ENCODE measurements around the gene CLASP2.
A peak's percentile ranks its signal among the peaks of the same experiment; 100 is the strongest.
"Not testable (repeated sequence)": the region's sequence is repeated elsewhere in the genome, so short reads cannot be mapped to it uniquely, and the experiment has no call there.

CLASP2 gene

DNA sequence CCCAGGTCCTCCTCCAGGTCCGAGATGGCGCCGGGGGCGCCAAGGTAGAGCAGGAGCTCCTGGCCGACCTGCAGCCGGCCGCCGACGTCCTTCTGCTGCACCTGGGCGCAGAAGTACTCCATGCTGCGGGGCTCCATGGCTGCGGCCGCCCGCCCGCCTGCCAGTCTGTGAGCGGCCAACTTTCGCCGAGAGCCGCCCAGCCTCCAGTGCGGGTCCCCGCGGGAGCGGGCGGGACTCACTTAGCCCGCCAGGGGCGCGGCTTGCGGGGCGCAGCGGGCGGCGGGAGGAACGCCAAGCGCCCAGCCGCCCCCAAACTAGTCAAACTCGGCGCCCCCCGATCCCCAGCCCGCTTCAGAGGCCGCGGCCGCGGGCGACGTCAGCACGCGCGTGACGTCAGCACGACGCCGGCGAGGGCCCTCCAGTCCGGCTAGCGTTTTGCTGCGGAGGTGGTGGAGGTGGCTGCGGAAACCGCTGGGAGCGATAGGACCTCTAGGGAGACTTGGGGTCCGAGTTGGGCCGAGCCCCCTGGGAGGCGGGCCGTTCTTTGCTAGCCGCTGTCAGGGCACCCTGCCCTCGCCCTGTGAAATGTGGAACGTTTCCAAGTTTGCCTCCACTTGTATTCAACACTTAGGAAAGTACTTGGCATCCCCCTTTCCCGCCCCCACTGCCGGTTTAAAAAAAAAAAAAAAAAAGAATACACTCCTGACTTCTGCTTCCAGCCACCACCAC is at the start of gene CLASP2:
Gene CLASP2, minus strand, starts transcription at position 389 of the 729 bp plus-strand sequence. Its CDS starts 252 bp downstream, at position 137.
- DNase-seq (ENCODE audit: low read depth in 2 of 2): peak; percentile 70 to 79

DNA sequence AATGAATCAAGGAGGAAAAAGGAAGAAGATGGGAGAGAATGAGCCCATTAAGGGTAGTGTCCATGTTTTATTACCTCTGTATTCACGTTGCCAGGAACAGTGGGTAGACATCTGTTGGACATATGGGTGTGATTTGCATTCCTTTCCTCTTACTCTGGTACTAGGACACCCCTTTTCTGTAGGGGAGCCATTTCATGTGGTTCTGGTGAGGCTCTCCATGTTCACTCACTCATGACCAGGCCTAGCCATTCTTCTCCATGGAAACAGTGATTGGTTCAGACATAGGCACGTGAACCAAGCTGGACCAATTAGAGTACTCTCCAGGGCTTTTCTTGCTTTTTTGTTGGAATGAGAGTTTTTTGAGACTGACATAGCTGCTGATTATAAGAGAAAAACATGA is 40.8 kb upstream of the CLASP2 start:
- no peak for DNase-seq (ENCODE audit: low read depth in 2 of 2)

GRCh38 chr3:33758281-33758680 is 40.2 kb upstream of the CLASP2 start:
- no peak for DNase-seq (ENCODE audit: low read depth in 2 of 2)

DNA sequence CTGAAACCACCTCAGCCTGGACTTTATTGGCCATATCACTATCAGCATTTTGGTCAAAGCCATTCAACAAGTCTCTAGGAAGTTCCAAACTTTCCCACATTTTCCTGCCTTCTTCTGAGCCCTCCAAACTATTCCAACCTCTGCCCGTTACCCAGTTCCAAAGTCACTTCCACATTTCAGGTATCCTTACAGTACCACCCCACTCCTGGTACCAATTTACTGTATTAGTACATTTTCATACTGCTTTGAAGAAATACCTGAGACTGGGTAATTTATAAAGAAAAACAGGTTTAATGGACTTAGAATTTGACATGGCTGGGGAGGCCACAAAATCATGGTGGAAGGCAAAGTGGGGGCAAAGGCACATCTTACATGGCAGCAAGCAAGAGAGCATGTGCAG is 36.3 kb upstream of the CLASP2 start:
- not testable (repeated sequence) for DNase-seq (ENCODE audit: low read depth in 2 of 2)

- no peak for DNase-seq (ENCODE audit: low read depth in 2 of 2)
These were observed 33.3 kb upstream of the CLASP2 start for GRCh38 chr3:33751336-33751735.

- no peak for DNase-seq (ENCODE audit: low read depth in 2 of 2)
These were observed 32.1 kb upstream of the CLASP2 start for GRCh38 chr3:33750211-33750548.

GRCh38 chr3:33749546-33750210 is 31.6 kb upstream of the CLASP2 start:
- no peak for DNase-seq (ENCODE audit: low read depth in 2 of 2)

GRCh38 chr3:33746416-33747116 is 28.5 kb upstream of the CLASP2 start:
- DNase-seq (ENCODE audit: low read depth in 2 of 2): no peak

GRCh38 chr3:33737146-33737545 is 19.1 kb upstream of the CLASP2 start:
- no peak for DNase-seq (ENCODE audit: low read depth in 2 of 2)

DNA sequence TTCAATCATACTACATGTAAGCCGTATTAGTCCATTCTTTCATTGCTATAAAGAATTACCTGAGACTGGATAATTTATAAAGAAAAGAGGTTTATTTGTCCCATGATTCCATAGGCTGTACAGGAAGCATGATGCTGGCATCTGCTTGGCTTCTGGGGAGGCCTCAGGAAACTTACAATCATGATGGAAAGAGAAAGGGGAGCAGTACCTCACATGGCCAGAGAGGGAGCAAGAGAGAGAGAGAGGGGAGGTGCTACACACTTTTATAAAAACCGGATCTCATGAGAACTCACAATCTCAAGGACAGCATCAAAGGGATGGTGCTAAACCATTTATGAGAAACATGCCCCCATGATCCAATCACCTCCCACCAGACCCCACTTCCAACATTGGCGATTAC is 14.3 kb upstream of the CLASP2 start:
- DNase-seq (ENCODE audit: low read depth in 2 of 2): peak in 1 of 2 donors; percentile 22

DNA sequence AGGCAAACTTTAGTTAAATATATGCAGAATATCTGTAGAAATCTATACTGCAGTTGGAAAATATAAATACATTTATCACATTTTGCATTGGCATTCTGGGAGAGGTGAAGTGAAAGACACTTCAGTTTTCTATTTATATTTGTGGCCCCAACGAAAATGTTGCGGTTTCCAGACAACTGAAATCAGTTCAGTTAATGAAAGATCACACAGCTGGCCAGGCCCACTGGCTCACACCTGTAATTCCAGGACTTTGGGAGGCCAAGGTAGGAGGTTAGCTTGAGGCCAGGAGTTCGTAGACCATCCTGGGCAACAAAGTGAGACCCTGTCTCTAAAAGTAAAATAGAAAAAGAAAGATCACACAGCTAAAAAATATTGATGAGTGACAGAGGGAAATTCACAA is 11.9 kb upstream of the CLASP2 start:
- DNase-seq (ENCODE audit: low read depth in 2 of 2): no peak

- DNase-seq (ENCODE audit: low read depth in 2 of 2): no peak
These were observed 6.2 kb upstream of the CLASP2 start for GRCh38 chr3:33724256-33724655.

- no peak for DNase-seq (ENCODE audit: low read depth in 2 of 2)
These were observed 4.7 kb upstream of the CLASP2 start for GRCh38 chr3:33722626-33723370.

DNA sequence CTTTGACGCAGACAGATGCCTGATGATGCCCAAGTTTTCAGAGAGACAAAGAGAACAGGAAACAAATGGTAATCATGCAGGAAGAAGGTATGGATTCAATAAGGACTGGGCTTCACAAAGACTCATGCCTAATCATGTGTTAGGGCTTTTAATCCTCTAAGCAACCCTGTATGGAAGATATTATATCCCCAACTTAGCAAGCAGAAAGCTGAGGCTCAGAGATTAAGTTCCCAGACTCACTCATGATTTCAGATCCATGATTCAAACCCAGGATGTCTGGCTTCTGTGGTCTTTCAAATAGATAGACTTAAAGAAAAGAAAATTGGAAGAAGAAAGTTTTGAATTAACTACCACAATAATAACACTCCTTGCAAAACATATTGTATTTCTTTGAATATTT is 4.1 kb upstream of the CLASP2 start:
- no peak for DNase-seq (ENCODE audit: low read depth in 2 of 2)

DNA sequence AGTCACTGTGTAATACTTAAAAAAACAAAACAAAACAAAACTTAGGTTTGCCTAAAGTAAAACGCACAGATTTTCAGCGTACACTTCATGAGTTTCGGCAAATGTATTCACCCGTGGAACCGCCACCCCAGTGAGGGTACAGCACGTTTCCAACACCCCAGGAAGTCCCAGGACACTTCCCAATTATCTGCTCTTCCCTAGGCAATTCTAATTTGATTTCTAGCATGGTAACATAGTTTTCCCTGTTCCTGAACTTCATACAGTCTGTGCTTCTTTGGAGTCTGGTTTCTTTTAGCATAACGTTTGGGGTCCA is 497 bp upstream of the CLASP2 start:
- no peak for DNase-seq (ENCODE audit: low read depth in 2 of 2)

DNA sequence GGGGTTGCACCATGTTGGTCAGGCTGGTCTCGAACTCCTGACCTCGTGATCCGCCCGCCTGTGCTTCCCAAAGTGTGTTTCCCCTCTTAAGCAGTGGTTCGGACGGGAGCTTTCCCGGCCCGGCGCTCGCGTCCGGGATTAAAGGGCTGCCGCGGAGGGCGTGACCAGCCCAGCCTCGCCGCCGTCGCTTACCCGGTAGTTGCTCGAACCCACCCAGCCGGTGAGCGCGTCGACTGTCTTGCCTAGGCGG is 513 bp downstream of the CLASP2 start:
- DNase-seq (ENCODE audit: low read depth in 2 of 2): peak; percentile 35 to 45

- DNase-seq (ENCODE audit: low read depth in 2 of 2): no peak
These were observed 1.8 kb downstream of the CLASP2 start for GRCh38 chr3:33716227-33716626.

DNA sequence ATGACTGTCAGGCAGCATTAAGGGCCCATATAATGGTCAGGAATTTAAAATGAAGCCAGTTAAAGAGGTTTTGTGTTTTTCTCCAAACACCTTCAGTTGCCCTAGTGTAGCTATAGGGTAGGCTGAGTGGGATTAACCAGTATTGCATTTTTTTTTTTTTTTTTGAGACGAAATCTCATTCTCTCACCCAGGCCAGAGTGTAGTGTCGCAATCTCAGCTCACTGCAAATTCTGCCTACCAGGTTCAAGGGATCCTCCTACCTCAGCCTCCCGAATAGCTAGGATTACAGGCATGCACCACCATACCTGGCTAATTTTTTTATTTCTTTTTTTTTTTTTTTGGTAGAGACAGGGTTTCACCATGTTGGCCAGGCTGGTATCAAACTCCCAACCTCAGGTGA is 7.0 kb downstream of the CLASP2 start:
- DNase-seq (ENCODE audit: low read depth in 2 of 2): no peak

DNA sequence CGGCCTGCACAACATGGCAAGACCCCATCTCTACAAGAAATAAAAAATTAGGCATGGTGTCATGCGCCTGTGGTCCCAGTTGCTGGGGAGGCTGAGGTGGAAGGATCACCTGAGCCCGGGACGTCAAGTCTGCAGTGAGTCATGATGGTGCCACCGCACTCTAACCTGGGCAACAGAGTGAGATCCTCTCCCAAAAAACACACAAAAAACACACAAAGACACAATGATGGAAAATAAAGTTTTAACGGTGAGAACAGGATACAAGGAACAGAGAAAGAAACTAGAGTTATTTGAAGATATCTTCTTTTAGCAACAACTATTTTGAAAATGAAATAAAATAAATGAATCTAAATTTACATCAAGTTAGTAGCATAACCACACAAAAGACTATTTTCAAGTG is 12.0 kb downstream of the CLASP2 start:
- DNase-seq (ENCODE audit: low read depth in 2 of 2): no peak

GRCh38 chr3:33704891-33705290 is 13.2 kb downstream of the CLASP2 start:
- DNase-seq (ENCODE audit: low read depth in 2 of 2): no peak

- no peak for DNase-seq (ENCODE audit: low read depth in 2 of 2)
These were observed 18.8 kb downstream of the CLASP2 start for GRCh38 chr3:33699275-33699674.

DNA sequence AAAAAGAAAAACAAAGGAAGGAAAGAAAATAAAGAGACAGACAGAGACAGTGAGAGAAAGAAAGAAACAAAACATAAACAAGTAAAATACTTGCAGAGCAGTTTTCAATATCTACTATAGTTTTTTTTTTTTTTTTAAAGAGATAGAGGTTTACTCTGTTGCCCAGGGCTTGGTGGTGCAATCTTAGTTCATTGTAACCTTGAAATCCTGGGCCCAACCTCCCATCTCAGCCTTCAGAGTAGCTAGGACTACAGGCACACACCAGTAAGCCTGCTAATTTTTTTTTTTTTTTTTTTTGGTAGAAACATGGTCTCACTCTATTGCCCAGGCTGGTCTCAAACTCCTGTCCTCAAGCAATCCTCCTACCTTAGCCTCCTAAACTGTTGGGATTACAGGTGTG is 23.1 kb downstream of the CLASP2 start:
- no peak for DNase-seq (ENCODE audit: low read depth in 2 of 2)

DNA sequence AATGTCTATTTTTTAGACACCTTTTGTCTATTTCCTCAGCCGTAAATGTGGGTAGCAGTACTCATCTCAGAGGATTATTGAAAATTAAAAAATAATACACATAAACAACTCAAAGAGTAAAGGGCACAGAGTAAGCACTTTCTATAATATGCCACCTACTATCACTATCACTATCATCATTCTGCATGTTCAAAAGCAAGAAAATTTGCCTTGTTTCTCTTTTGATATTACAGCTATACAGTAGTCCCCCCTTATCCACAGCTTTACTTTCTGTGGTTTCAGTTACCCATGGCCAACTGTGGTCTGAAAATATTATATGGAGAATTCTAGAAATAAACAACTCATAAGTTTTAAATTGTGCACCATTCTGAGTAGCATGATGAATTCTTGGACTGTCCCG is 27.7 kb downstream of the CLASP2 start:
- DNase-seq (ENCODE audit: low read depth in 2 of 2): no peak

Measured in stimulated activated CD4-positive, alpha-beta T cell treated with anti-CD3 and anti-CD28 coated beads, Interleukin-4, amount 100 ng/mL, for 48 hours (primary cell).